NCI-H2029 treated with DMSO at 0.1 percent for 48 hours (cell line): ENCODE results near the gene ABAT.
"Not testable (repeated sequence)": the region's sequence is repeated elsewhere in the genome, so short reads cannot be mapped to it uniquely, and the experiment has no call there.

Experiments
- DNase-seq: peaks from one replicate; lab custom pipeline; 2025; lab: John Stamatoyannopoulos, UW

Gene ABAT

GRCh38 chr16:8785408-8785807, 111.0 kb downstream of the ABAT start:
- DNase-seq = no peak

GRCh38 chr16:8786316-8786715, 111.9 kb downstream of the ABAT start:
- DNase-seq = not testable (repeated sequence)

GRCh38 chr16:8788578-8789172, 114.3 kb downstream of the ABAT start:
- no peak for DNase-seq

GRCh38 chr16:8795091-8795490, 120.7 kb downstream of the ABAT start:
- DNase-seq = no peak

GRCh38 chr16:8795818-8796217, 121.4 kb downstream of the ABAT start:
- DNase-seq = no peak

DNA sequence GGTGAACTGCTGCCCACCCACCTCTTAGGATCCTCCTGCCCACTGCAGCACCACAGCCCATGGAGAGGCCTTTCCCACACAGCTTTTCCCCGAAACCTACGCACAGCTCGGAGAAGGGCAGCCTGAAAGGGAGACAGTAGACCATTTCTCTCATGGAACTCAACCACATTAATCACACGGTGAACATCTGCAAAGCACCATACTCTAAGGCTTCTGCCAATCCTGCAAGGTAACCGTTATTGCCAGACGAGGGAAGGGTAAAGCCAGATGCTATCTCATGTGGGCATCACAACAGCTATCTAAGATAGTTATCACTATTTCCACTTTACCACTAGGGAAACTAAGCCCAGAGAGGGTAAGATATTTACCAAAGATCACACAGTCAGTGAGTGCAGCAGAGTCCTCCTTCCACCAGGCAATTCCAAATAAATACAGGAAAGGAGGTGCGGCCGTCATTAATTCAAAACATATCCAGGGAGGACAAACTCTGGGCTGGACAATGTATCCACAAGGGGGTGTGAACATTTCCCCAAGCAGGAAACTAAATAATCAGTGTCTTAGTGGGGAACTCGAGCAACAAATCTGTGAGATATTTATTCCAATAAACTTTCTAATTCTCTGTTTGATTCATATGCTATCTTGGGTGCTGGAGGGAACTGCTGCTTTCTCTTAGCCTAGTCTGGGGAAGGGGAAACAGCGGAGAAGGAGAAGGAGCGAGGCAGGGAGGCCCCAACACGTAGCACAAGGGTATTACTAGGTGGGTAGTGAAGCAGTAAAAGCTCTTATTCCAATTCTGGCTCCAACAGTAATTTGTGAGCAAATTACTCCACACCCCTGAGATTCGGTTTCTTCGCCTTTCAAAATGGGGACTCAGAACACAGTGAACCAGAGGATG, 122.3 kb downstream of the ABAT start:
- no peak for DNase-seq

GRCh38 chr16:8797364-8798173, 123.2 kb downstream of the ABAT start, which contains the start of the genes PMM2 and TMEM186:
TSS of gene PMM2 (plus strand) at chr16:8797839. CDS start at chr16:8797883, 44 bp downstream.
TSS of gene TMEM186 (minus strand) at chr16:8797639. CDS start at chr16:8797614, 25 bp downstream.
- DNase-seq = peak; percentile 82

DNA sequence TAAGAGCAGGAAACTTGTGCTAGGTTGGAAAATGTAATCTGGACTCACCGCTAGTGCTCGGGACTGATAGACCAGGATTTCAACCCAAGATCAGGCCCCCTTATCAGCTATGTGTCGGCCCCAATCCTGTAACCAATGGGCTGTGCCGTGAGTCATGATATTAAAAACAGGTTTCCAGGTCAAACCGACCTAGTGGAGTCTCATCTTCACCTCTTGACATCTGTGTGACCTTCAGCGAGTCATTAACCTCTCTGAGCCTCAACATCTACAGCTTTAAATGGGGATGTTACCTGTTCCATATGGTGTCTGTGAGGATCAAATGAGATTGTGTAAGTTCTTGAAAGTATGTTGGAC, 123.7 kb downstream of the ABAT start:
- no peak for DNase-seq

GRCh38 chr16:8798535-8799157, 124.2 kb downstream of the ABAT start:
- DNase-seq = no peak

DNA sequence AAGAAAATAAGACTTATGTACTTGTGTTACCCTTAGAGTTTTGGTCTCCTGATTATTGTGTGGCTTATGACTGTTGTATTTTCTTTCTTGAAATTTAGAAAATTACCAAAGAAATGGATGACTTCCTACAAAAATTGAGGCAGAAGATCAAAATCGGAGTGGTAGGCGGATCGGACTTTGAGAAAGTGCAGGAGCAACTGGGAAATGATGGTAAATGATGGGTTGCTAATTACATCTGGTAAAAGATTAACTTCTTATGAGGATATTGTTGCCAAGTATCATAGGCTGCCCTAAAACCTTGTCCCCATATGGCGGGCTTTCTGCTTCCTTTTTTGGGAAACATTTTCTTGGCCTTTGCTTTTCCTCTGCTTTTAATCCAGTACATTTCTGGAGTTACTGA, 127.3 kb downstream of the ABAT start:
- no peak for DNase-seq

DNA sequence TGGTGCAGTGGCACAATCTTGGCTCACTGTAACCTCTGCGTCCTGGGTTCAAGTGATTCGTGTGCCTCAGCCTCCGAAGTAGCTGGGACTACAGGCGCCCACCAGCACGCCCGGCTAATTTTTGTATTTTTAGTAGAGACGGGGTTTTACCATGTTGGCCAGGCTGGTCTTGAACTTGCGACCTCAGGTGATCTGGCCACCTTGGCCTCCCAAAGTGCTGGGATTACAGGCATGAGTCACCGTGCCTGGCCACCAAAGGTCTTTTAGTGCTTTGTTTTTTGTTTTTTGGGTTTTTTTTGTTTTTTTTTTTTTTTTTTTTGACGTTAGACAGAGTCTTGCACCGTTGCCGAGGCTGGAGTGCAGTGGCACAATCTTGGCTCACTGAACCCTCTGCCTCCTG, 129.3 kb downstream of the ABAT start:
- DNase-seq = not testable (repeated sequence)

GRCh38 chr16:8804313-8804712, 129.9 kb downstream of the ABAT start:
- no peak for DNase-seq

- no peak for DNase-seq
Measured at GRCh38 chr16:8806272-8806983, 132.0 kb downstream of the ABAT start.

GRCh38 chr16:8807189-8807588, 132.8 kb downstream of the ABAT start:
- DNase-seq = no peak

DNA sequence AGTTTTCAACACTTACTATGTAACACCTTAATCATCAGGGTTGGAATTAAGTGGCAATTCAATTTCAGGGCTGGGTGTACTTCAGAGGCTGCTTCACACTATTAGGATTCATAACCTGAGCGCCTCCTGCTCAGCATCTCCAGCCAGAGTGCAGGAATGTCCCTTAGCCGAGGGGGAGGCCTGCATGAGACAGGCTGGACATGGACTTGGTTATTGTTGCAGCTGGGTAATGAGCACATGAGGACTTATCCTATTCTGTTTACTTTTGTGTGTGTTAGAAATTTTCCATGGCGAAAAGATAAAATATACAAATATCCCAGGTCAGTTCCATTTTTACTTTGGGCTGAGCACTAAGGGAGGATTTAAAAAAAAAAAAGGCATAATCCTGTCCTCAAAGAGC, 133.6 kb downstream of the ABAT start:
- DNase-seq = no peak

- no peak for DNase-seq
Measured at GRCh38 chr16:8808613-8809353, 134.4 kb downstream of the ABAT start.

GRCh38 chr16:8812162-8812843, 137.9 kb downstream of the ABAT start:
- no peak for DNase-seq

DNA sequence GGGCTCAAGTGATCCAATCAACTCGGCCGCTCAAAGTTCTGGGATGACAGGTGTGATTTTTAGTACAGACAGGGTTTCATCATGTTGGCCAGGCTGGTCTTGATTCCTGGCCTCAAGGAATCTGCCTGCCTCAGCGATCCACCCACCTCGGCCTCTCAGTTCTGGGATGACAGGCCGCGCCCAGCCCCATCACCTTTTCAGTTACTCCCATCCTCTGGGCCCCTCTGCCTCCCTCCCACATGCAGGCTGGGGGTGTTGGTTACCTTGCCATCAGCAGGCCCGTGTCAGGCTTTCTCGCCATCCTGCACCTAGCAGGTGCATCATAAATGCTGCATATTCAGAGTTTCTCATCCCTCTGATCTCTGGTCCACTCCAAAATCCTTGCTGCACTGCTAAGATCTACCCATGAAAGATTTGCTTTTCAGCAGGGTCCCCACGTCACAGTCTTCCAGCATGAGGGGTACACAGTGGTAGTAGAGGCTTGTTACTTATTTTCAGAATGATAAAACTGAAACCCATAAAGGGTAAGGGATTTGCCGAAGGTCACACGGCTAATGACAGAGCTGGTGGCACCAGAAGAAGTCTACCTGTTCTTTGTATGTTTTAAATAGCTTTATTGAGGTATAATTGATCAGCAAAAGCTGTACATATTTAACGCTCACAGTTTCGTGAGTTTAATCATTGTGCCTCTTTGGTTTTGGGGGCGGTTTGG, 139.8 kb downstream of the ABAT start:
- DNase-seq = no peak

GRCh38 chr16:8816967-8817655, 142.7 kb downstream of the ABAT start:
- no peak for DNase-seq
